ENCODE data around the gene NPIPA1.
A peak's percentile ranks its signal among the peaks of the same experiment; 100 is the strongest.
"Not testable (repeated sequence)": the region's sequence is repeated elsewhere in the genome, so short reads cannot be mapped to it uniquely, and the experiment has no call there.

The NPIPA1 gene

GRCh38 chr16:14958970-14959369, 21.7 kb downstream of the NPIPA1 start:
- ChIA-PET CTCF (no interaction called here), POLR2A (no interaction called here)
- DNase-seq (ENCODE audit: extremely low spot score): no peak
- TF ChIP-seq, protein P1, sequence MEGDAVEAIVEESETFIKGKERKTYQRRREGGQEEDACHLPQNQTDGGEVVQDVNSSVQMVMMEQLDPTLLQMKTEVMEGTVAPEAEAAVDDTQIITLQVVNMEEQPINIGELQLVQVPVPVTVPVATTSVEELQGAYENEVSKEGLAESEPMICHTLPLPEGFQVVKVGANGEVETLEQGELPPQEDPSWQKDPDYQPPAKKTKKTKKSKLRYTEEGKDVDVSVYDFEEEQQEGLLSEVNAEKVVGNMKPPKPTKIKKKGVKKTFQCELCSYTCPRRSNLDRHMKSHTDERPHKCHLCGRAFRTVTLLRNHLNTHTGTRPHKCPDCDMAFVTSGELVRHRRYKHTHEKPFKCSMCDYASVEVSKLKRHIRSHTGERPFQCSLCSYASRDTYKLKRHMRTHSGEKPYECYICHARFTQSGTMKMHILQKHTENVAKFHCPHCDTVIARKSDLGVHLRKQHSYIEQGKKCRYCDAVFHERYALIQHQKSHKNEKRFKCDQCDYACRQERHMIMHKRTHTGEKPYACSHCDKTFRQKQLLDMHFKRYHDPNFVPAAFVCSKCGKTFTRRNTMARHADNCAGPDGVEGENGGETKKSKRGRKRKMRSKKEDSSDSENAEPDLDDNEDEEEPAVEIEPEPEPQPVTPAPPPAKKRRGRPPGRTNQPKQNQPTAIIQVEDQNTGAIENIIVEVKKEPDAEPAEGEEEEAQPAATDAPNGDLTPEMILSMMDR (IDR thresholded peaks at IDR 0.05; ENCODE audit: control extremely low read depth, extremely low read depth, low read depth, missing control alignments): no peak

DNA sequence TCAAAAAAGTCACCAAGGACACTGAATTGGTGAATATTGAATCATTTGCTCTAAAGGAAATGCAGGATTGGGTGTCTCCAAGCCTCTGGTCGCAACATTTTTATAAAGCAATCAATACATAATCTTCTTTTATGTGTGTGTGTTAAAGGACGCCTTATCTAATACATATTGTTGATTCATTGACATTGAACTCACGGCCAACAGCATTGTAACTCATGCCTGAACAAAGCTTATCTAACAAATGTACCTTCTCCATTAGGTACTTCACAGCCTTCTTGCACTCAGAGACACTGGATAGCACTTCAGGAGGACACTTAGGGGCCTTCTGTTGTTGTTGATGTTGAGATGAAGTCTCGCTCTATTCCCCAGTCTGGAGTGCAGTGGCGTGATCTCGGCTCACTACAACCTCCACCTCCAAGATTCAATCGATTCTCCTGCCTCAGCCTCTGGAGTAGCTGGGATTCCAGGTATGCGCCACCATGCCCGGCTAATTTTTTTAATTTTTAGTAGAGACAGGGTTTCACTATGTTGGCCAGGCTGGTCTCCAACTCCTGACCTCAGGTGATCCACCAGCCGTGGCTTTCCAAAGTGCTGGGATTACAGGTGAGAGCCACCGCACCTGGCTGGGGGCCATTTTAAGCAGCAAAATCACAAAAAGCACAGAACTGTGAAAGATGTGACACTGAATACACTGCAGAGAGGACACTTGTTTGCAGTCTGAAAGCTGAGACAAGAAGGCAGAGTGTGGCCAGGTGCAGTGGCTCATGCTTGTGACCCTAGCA, 24.4 kb downstream of the NPIPA1 start:
- TF ChIP-seq, protein P1 (IDR thresholded peaks at IDR 0.05; ENCODE audit: control extremely low read depth, extremely low read depth, low read depth, missing control alignments): no peak
- no peak for DNase-seq (ENCODE audit: extremely low spot score)
- ChIA-PET CTCF (interaction anchor here (1.1 kb wide), 1 partner anchor 29 kb away, joined by 3 read pairs; no protein-coding TSS in a partner anchor), POLR2A (no interaction called here)

- TF ChIP-seq, protein P1 (IDR thresholded peaks at IDR 0.05; ENCODE audit: control extremely low read depth, extremely low read depth, low read depth, missing control alignments): no peak
- ChIA-PET POLR2A (no interaction called here), CTCF (interaction anchor here (0.8 to 1.4 kb wide), 5 partner anchors 8 to 99 kb away, joined by 3 to 4 read pairs (median 3); partner anchors contain the start of gene PDXDC1)
- no peak for DNase-seq (ENCODE audit: extremely low spot score)
Observed at GRCh38 chr16:14963281-14964173, 26.3 kb downstream of the NPIPA1 start.

- CTCF ChIA-PET: no interaction called here
- DNase-seq (ENCODE audit: extremely low spot score): no peak
- TF ChIP-seq, protein P1 (IDR thresholded peaks at IDR 0.05; ENCODE audit: control extremely low read depth, extremely low read depth, low read depth, missing control alignments): no peak
- POLR2A ChIA-PET: no interaction called here
Observed at GRCh38 chr16:14965328-14965727, 28.1 kb downstream of the NPIPA1 start.

GRCh38 chr16:14969795-14970194, 32.6 kb downstream of the NPIPA1 start:
- POLR2A ChIA-PET; CTCF ChIA-PET; DNase-seq (ENCODE audit: extremely low spot score): not testable (repeated sequence)

DNA sequence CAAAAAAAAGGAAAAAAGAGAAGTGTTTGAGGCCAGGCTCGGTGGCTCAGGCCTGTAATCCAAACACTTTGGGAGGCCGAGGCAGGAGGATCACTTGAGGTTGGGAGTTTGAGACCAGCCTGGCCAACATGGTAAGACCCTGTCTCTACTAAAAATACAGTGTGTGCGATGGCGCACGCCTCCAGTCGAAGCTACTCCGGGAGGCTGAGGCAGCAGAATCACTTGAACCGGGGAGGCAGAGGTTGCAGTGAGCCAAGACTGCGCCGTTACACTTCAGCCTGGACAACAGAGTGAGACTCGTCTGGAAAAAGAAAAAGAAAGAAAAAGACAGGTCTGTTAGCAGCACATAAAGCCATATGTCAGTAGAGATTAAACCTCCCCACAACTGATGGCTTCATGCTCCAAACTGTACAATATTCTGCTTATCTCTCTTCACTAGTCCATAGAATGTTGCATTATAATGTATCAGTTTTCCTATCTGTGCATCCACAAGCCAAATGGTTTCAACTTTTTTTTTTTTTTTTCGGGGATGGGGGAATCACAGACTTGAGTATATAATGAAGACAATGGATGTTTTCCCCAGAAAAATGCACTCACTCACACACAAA, 34.5 kb downstream of the NPIPA1 start:
- CTCF ChIA-PET; POLR2A ChIA-PET; DNase-seq (ENCODE audit: extremely low spot score): not testable (repeated sequence)

- POLR2A ChIA-PET; DNase-seq (ENCODE audit: extremely low spot score): not testable (repeated sequence)
- CTCF ChIA-PET: interaction anchor here (1.1 to 1.2 kb wide), 2 partner anchors 10 to 48 kb away, joined by 3 read pairs; no protein-coding TSS in a partner anchor
Observed at GRCh38 chr16:14973785-14974322, 36.6 kb downstream of the NPIPA1 start.

- CTCF ChIA-PET: interaction anchor here (1.2 kb wide), 1 partner anchor 48 kb away, joined by 3 read pairs; no protein-coding TSS in a partner anchor
- DNase-seq (ENCODE audit: extremely low spot score); POLR2A ChIA-PET: not testable (repeated sequence)
Observed at GRCh38 chr16:14974331-14974655, 37.0 kb downstream of the NPIPA1 start.

GRCh38 chr16:14974656-14975417, 37.6 kb downstream of the NPIPA1 start, which contains the start of gene PDXDC1:
Gene PDXDC1, plus strand, starts transcription at chr16:14975026. Its CDS starts 174 bp downstream, at chr16:14975200.
- CTCF ChIA-PET: interaction anchor here (0.9 kb wide), 1 partner anchor 11 kb away, joined by 4 read pairs; no protein-coding TSS in a partner anchor
- POLR2A ChIA-PET: not testable (repeated sequence)

DNA sequence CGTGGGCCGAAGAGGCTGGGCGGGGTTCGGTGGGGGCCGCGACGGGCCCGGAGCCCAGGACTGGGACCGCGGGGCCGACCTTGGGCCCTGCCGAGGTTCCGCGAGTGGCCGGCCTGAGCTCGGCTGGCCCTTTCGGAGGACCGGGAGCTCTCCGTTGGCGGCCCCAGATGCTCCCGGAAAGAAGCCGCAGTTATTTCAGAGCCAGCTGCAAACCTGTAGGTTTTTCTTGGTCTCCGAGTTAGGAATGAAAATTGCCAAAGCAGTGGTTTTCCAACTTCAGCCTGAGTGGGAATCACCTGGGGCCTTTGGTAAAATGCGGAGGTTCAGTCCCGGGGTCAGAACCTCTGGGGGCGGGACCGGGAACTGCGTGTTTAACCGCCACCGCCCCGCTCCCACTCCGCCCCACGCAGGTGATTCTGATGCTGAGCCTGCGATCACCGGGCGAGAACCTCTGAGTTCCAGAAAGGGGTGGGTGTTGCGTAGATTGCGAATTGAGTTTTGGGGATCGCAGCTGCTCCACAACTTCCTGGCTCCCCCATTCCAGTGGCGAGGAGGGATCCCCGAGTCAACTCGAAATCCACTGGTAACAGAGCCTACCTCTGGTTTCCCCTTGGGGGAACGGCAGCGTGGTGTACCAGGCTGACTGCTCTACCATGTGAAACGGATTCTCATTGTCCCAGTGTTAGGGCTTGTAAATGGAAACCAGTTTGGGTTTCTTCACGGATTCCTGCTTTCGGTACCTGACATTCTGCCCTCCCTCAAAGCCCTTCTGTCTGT, 38.4 kb downstream of the NPIPA1 start:
- DNase-seq (ENCODE audit: extremely low spot score); POLR2A ChIA-PET: not testable (repeated sequence)
- CTCF ChIA-PET: interaction anchor here (0.9 kb wide), 1 partner anchor 12 kb away, joined by 4 read pairs; no protein-coding TSS in a partner anchor

More at GRCh38 chr16:14974656-14975417, 37.6 kb downstream of the NPIPA1 start, which contains the start of gene PDXDC1:
- DNase-seq (ENCODE audit: extremely low spot score): peak; percentile 95
